Upper lobe of right lung (tissue), 1 donor: ENCODE measurements around the gene RGPD6. TPM values are rescaled to one million over a fixed set of nuclear protein-coding genes. Genes with fewer than 3 reads are reported as not detected.
"Not testable (repeated sequence)": the region's sequence is repeated elsewhere in the genome, so short reads cannot be mapped to it uniquely, and the experiment has no call there.

Experiments used
- ATAC-seq: fragments of 200-7000 bp; cut with Tn5 transposase; one replicate; pipeline ENCODE4 v1.9.1; 2020; ENCODE audit warnings: mild to moderate bottlenecking, moderate library complexity
- DNase-seq: peaks from one replicate; pipeline ENCODE4 v3.0.0-alpha.2; 2020
- H3K27ac ChIP-seq: fragments of 200-600 bp; one replicate; pipeline ENCODE4 v1.8.0; 2022
- H3K27me3 ChIP-seq: fragments of 200-600 bp; one replicate; pipeline ENCODE4 v1.8.0; 2022; ENCODE audit warnings: mild to moderate bottlenecking
- H3K36me3 ChIP-seq: fragments of 200-600 bp; one replicate; pipeline ENCODE4 v1.8.0; 2022
- H3K4me1 ChIP-seq: fragments of 200-600 bp; one replicate; pipeline ENCODE4 v1.8.0; 2022
- H3K4me3 ChIP-seq: fragments of 200-600 bp; one replicate; pipeline ENCODE4 v1.8.0; 2022; ENCODE audit warnings: mild to moderate bottlenecking
- H3K9me3 ChIP-seq: fragments of 200-600 bp; one replicate; pipeline ENCODE4 v1.8.0; 2022
- intact Hi-C: fragments of 100-400 bp; cut with DNase I; formaldehyde crosslinking; loops from one replicate; pipeline ENCODE4 v1.11.0; 2022
- total RNA-seq: library from RNA; stranded (reverse); fragmentation: NEBNext Ultra II Directional; extraction: Animal tissue kit (Norgen Biotek cat#: 25700); gene quantifications from one replicate; pipeline ENCODE4 v1.2.1, GENCODE V29; 2021
- donor health status: DM: no; HTN: yes; CAD: no; lungs with severe emphysema.

RGPD6 gene
- total RNA-seq, 1 donor from 2014 or later = 15.1 TPM

DNA sequence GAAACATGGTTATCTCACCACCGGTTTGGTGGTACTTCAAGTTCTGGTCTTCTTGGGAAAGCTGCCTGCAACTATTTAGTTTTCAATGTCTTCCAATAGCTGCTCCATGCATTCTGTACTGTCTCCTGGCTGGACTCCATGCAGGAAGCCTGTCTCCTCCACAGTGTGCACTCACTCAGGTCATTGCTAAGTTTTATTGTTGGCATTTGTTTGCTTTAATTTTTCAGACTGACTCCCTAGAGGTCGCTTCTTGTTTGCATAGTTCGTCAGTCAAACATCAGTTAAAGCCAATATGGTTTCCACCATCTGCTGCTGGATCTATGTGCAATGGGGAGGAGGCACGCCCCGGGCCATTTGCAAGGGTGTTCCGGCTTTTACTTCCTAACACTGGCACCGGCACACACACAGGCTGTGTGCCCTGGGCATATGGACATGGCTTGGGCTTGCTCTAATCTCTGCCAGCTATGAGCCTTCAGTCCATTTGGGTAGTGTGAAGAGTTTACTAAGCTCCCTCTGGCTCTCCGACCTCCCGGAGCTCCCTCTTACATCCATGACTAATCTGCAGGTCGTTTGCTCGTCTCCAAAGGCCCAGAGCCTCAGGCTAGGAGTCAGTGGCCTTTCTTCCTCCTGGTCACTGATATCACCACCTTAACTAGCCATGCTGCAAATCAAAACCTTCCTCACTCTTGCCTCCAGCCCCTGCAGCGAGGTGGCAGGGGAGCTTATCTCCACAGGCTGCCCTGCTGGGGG is 2.4 kb upstream of the RGPD6 start:
- H3K9me3 ChIP-seq, DNase-seq, H3K36me3 ChIP-seq, H3K4me1 ChIP-seq, H3K4me3 ChIP-seq, intact Hi-C loops, H3K27me3 ChIP-seq, H3K27ac ChIP-seq, ATAC-seq: not testable (repeated sequence)

DNA sequence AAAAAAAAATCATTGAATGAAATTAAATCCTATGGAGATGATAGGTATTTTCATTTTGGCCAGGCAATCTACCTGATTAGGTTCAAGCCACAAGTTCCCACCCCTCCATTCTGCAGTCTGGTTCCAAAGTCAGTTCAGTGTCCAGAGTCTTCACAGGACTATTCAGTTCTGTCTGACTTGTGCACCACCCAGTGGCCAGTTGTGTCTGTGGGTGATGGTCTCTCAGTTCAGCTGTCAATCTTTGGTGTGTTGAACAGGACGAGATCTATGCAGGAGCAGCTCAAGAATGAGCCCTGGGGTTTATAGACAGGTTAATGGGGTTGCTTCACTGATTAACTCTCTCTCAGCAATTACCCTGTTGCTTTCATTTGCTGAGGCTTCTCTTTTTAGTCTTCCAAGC is 1.4 kb upstream of the RGPD6 start:
- H3K4me1 ChIP-seq, H3K36me3 ChIP-seq, H3K27me3 ChIP-seq, H3K9me3 ChIP-seq, intact Hi-C loops, H3K27ac ChIP-seq, DNase-seq, H3K4me3 ChIP-seq: not testable (repeated sequence)
- ATAC-seq = peak; percentile 44

DNA sequence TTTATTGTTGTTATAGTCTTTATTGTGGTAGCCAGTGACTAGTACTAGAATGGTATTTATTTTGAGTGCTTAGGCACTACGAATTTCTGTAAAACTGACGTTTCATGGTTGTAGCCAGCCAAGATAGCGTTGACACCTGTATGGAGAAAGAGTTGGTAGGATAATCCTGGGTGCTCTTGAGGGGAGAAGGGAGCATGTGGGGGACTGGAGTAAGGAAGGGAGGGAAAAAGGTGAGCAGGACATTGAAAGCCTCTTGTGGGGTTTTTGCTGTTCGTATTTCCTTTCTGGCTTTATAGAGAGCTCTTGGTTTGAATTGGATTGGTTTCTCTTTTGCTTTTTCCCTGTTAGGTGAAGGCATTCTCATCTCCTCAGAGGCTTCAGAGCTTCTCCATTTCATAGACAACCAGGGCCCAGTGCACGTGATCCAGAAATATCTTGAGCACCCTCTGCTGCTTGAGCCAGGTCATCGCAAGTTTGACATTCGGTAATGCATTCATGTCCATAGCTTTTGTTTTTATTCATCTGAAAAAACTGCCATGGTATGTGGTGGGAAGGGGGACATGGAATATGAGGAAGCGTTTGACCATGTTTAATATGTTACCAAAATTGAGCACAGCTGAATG is 77.2 kb downstream of the RGPD6 start:
- H3K9me3 ChIP-seq, intact Hi-C loops: not testable (repeated sequence)
- peak; percentile 97 for ATAC-seq

DNA sequence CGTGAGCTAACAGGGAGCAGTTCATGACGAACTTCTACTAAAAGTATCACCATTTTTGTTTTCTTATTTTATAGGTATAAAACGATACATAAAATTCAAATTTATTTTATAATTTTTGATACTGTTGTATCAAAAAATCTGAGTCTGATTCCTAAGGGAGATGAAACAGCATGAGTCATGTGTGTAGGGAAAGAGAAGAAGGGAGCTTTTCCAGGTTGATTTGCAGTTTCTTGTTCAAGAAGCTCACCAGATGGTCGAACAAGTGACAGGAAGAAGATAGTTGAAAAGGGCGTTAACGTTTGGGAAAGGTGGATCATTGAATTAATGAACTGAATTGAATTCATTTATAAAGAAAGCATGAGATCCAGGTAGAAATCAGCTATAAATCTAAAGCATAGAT is 81.0 kb downstream of the RGPD6 start:
- intact Hi-C loops, H3K4me1 ChIP-seq, H3K4me3 ChIP-seq, H3K27me3 ChIP-seq, ATAC-seq, H3K36me3 ChIP-seq, H3K27ac ChIP-seq, DNase-seq, H3K9me3 ChIP-seq: not testable (repeated sequence)

More for the DNA sequence above, 77.2 kb downstream of the RGPD6 start:
- H3K27ac ChIP-seq, H3K27me3 ChIP-seq, H3K4me3 ChIP-seq, H3K36me3 ChIP-seq, DNase-seq, H3K4me1 ChIP-seq: not testable (repeated sequence)

DNA sequence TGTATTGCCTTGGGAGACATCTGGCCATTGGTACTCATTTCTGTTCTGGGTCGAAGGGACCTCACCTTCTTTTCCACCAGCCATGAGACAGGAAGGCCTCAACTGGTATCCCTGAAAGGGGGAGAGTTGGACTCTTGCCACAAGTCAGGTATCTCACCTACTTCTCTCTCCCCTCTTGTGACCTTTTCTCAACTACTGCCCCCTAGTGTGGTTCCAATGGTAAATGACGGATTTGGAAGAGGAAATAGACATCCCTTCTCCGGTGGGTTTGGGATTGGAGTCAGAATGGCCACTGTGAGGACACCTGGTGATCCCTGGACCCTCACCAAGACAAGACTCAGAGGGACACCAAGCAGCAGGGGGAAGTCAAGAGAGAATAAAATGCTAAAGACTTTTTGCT is 82.5 kb downstream of the RGPD6 start:
- intact Hi-C loops, DNase-seq, H3K36me3 ChIP-seq, H3K9me3 ChIP-seq, ATAC-seq, H3K27ac ChIP-seq, H3K4me3 ChIP-seq, H3K27me3 ChIP-seq, H3K4me1 ChIP-seq: not testable (repeated sequence)

DNA sequence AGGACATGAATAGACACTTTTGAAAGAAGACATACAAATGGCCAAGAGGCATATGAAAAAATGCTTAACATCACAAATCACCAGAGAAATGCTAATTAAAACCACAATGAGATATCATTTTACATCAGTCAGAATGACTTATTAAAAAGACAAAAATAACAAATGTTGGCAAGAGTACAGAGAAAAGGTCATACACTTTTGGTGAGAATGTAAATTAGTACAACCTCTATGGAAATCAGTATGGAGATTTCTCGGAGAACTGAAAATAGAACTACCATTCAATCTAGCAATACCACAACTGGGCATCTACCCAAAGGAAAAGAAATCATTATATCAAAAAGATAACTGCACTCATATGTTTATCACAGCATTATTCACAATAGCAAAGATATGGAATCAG is 88.0 kb downstream of the RGPD6 start:
- not testable (repeated sequence) for H3K4me1 ChIP-seq, H3K27ac ChIP-seq, H3K4me3 ChIP-seq

DNA sequence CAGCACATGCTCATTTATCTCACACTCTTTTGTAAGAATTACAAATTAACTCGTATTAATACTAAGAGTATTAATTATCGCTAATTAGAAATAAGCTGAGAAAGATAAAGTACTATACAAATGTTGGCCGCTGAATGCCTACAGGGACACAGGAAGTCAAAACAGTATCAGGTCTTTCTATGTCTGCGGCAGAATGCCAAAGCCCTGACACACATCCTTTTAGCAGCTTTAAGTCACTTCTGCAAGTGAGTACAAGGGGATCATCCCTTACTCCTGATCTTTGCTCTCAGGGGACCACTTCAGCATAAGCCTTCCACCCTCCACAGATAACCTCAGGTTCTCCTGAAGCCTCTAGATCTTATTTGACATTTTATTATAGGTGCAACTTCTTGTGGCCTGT is 94.3 kb downstream of the RGPD6 start:
- H3K9me3 ChIP-seq, H3K27me3 ChIP-seq, H3K4me3 ChIP-seq, H3K27ac ChIP-seq, ATAC-seq, intact Hi-C loops, H3K4me1 ChIP-seq, DNase-seq, H3K36me3 ChIP-seq: not testable (repeated sequence)

More for the DNA sequence above, 88.0 kb downstream of the RGPD6 start:
- H3K36me3 ChIP-seq, H3K27me3 ChIP-seq, H3K9me3 ChIP-seq, ATAC-seq, DNase-seq, intact Hi-C loops: not testable (repeated sequence)

DNA sequence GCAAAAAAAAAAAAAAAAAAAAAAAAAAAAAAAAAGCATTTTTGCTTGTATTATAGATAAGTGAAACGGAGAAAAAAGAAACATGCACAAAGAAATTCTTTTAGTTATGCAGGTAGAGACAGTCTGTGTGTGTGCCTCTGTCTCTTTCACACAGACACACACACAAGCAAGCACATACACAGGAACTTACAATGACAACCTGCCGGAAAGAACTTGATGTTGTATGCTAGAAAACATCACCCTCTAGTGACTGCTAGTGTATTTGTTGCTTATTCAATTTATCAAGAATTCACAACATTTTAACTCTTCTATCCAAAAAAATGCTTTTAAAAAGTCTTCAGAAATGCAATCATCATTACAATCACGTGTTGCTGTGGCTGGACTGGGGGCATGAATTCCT is 95.8 kb downstream of the RGPD6 start:
- H3K4me1 ChIP-seq, H3K27me3 ChIP-seq, H3K4me3 ChIP-seq, H3K9me3 ChIP-seq, DNase-seq, H3K27ac ChIP-seq, H3K36me3 ChIP-seq, intact Hi-C loops: not testable (repeated sequence)
- peak; percentile 64 for ATAC-seq

DNA sequence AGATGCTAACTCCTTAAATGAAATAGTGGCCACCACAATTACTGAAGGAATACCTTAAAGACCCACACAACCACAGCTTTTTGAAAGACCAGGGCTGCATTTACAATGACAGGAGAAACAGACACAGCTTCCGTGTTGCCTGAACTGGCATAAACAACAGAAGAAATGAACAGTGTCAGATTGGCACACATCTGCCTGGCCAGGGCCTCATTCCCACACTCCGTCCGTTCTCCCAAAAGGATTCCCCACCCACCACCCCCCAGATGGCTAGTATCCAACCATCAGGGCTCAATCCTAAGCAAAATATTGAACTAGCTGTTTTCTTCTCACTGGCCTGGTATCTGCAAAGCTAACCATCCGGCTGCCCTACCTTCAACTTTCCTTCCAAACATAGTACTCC is 96.9 kb downstream of the RGPD6 start:
- DNase-seq, intact Hi-C loops, H3K27me3 ChIP-seq, H3K36me3 ChIP-seq, H3K4me3 ChIP-seq, H3K27ac ChIP-seq, H3K9me3 ChIP-seq, H3K4me1 ChIP-seq, ATAC-seq: not testable (repeated sequence)

DNA sequence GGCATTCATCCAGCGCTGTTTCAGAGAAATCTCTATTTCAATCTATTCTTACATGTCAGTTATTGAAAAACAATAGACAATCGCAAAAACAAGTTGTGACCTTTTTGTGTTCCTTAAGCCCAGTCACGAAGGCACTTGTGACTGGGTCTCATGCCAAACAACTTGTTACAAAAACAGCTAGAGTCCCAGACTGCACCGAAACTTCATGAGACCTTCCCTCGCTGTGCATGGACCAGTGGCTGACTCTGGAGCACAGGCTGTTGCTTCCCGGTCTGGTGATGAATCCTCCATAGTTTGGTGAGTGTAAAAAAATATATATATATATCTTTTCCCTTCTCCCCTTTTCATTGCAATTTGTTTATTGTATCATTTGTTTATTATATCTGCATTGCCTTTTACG is 99.7 kb downstream of the RGPD6 start:
- intact Hi-C loops, H3K27ac ChIP-seq, H3K4me3 ChIP-seq, H3K4me1 ChIP-seq, H3K36me3 ChIP-seq, H3K27me3 ChIP-seq, DNase-seq, H3K9me3 ChIP-seq: not testable (repeated sequence)
- ATAC-seq = peak; percentile 31

DNA sequence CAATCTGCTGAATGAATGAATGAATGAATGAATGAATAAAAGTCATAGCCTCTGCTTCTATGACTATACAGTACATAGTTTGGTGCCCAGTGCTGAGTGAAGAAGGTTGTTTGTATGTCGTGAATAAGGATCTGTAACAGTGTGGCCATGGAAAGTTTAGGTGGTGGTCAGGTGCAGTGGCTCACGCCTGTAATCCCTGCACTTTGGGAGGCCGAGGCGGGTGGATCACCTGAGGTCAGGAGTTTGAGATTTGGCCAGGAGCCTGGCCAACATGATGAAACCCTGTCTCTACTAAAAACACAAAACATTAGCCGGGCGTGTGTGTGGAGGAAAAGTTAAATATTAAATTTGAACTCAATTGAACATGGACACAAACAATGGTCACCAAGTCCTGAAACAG is 100.1 kb downstream of the RGPD6 start:
- H3K36me3 ChIP-seq, intact Hi-C loops, DNase-seq, H3K4me1 ChIP-seq, H3K27me3 ChIP-seq, H3K27ac ChIP-seq, H3K4me3 ChIP-seq, H3K9me3 ChIP-seq: not testable (repeated sequence)
- peak; percentile 50 for ATAC-seq

DNA sequence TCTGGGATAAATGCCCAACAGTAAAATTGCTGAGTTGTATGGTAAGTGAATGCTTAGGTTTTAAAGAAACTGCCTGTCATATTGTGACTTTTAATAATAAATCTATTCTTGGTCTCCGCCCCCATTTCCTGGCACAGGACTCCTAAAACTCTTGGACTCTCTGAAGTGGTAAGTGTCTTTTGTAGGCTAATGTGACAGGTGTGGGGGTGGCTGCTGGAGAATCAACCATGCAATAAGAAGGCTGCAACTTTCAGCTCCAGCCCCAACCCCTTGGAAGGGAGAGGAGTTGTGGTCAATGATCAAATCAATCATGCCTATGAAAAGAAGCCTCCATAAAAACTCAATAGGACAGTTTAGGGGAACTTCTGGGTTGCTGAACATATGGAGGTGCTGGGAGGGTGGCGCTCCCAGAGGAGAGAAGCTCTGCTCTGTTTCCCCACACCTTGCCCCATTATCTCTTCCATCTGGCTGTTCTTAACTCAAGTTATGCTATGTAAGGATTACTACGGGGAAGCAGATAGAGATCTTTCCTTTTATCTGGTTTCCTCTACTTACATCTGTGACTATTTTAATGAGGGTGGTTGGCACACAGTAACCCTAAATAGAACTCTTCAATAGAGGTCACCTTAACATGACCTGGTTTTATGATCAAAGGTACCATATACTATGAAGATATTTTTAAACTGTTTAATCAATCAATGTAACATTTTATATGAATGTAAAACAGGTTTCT is 101.2 kb downstream of the RGPD6 start:
- DNase-seq, H3K36me3 ChIP-seq, intact Hi-C loops, H3K27me3 ChIP-seq, H3K9me3 ChIP-seq, H3K4me1 ChIP-seq, ATAC-seq, H3K27ac ChIP-seq, H3K4me3 ChIP-seq: not testable (repeated sequence)

DNA sequence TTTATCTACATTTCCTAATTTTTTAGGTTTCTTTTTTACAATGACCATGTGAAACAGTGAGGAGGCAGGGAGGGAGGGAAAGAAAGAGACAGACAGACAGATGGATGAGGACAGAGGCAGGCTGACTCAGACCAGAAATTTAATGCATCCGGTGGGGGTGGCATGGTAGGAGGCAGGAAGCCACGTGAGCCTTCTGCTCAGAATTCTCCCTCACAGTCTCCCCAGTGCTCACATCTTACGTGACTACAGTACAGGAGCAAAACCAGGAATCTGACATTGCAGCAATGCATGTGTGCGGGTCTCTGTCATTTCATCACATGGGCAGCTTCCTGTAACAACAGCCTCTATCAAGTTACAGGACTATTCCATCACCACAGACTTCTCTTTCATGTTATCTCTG is 102.1 kb downstream of the RGPD6 start:
- DNase-seq, H3K27me3 ChIP-seq, H3K27ac ChIP-seq, intact Hi-C loops, H3K4me3 ChIP-seq, H3K9me3 ChIP-seq, H3K4me1 ChIP-seq, H3K36me3 ChIP-seq: not testable (repeated sequence)
- ATAC-seq = peak; percentile 82

DNA sequence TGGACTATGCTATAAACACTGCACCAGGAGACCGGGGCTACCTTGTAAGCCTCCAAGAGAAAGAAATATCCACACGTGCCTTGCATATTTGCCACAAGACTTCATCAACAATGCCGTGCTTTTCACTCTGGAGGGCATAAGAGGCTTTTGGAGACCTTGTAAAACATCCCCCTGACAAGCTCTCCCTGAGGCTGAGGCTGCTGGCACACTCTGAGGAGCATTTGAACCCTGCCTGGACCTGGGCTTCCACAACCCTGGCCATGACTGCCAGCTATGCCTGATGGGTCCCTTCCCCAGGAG is 104.0 kb downstream of the RGPD6 start:
- H3K4me3 ChIP-seq, DNase-seq, intact Hi-C loops, H3K4me1 ChIP-seq, H3K27ac ChIP-seq, H3K27me3 ChIP-seq, H3K36me3 ChIP-seq, H3K9me3 ChIP-seq, ATAC-seq: not testable (repeated sequence)
